GM18870 (cell line): ENCODE results near the gene ICOS.

ENCODE experiments used
- ATAC-seq: cut with Tn5 transposase; IDR thresholded peaks from one replicate; pipeline ENCODE4 v1.9.1; 2021; ENCODE audit warnings: moderate library complexity; ENCODE audit not compliant: unreplicated experiment

ICOS gene, protein sequence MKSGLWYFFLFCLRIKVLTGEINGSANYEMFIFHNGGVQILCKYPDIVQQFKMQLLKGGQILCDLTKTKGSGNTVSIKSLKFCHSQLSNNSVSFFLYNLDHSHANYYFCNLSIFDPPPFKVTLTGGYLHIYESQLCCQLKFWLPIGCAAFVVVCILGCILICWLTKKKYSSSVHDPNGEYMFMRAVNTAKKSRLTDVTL

DNA sequence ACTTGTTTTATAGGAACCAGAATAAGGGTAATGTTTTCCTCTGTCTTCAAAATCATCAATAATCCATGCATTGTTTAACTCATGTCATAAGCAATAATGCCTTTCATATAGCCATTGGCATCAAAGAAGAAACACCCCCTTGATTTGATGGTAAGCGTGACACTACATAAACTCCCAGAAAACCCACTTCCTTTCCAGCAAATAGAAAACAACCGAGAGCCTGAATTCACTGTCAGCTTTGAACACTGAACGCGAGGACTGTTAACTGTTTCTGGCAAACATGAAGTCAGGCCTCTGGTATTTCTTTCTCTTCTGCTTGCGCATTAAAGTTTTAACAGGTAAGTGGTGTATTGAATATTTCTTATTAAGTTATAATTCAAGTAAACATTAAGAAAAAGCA is at the start of gene ICOS:
Gene ICOS, plus strand, starts transcription at position 229 of the 400 bp plus-strand sequence. Its CDS starts 52 bp downstream, at position 281.
- ATAC-seq = no peak

DNA sequence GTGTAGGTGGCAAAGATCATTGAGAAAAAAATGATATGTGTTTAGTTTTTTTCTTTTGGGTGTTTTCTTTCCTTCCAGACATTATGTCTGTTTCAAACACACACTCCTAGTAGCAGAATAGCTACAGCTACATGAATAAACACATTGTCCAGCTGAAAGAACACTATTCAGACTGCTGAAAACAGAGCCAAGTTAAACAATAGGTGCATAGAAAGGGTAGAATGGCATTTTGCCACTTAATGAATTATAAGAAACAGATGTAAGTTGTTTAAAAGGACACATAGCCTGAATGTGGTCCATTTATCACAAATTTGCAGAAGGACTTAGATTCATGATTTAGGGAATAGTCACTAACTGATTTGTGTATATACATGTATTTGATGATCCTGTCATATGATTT is 48.9 kb upstream of the ICOS start:
- ATAC-seq = no peak

DNA sequence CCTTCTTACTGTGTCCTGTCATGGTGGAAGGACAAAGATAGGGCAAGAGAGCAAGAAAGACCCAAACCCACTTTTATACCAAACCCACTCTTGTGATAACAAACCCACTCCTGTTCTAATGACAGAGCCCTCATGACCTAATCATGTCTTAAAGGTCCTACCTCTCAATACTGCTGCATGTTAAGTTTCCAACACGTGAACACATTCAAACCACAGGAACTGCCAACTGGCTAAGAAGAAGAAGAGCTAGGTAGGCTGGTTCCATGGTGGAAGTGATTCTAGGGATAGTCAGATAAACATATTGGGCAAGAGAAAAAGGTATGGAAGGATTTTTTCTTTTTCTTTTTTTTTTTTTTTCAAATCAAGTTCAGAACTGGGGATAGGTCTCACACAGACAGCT is 47.0 kb upstream of the ICOS start:
- no peak for ATAC-seq

DNA sequence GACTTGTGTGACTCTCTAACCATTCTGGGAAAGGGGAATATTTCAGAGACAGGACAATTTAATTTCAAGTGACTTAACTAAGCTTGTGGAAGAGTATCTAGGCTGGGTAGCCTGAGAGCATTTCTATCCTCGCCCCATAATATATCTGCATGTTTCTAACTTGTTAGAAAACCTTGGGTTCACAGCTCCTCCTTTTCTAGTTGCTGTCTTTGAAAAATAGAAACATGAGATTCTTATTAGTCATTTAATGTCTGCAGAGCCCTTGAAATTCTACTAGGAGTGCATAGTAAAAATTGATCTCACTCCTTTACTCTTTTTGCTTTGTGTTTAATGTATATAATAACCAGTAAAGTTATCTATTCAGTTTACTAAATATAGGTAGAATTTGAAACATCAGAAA is 46.6 kb upstream of the ICOS start:
- no peak for ATAC-seq

DNA sequence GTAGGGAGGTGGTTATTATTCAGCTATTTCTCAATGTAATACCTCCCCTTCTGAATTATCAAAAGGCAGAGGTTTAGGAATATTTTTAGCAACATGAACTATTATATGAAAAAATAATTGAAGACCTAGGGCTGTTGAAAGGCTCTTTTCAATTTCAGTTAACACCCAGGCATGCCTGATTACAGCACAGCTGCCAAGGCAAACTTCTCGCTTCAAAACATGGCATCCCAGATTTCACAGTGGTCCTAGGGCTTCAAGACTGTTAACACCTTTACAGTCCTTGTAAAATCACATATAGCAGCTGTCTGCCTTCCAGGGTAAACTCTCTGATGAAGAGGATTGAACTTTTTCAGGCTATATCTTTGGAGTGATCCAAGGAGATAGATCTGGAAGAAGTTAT is 45.8 kb upstream of the ICOS start:
- ATAC-seq = no peak

DNA sequence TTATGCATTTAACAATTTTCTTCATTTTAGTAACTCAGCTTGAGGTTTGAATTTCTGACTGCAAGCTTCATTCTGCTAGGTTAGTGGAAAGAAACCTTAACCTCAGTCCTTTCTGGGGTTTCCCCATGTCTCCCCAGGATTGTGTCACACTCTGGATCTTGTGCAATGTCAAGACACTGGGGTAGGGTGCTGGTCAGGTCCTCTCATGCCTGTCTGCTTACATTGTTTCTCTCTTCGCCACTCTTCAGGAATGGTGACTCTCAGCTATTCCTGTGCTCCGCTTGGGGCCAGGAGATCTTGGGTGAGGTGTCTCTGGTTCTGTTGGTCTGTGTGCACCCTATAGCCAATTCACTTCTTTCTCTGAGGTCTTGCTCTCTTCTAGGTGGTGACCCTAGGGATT is 45.1 kb upstream of the ICOS start:
- no peak for ATAC-seq

DNA sequence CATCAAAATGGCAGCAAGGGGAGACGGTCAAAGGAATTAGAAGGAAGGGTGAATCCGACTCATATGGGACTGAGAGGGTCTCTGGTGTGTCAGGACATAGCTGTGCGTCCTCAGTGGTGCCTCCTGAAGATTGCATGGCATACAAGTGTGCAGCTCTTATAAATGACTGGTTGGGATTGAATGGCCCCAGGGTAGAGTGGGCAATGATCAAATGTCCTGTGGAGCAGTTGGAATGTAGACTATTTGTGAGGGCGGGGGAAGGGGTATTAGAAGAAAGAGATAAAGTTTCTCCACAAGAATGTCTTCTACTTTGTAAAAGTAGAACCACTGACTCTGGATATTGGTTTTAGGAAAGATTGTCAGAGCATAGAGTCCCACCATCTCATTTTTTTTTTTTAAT is 44.4 kb upstream of the ICOS start:
- ATAC-seq = no peak

DNA sequence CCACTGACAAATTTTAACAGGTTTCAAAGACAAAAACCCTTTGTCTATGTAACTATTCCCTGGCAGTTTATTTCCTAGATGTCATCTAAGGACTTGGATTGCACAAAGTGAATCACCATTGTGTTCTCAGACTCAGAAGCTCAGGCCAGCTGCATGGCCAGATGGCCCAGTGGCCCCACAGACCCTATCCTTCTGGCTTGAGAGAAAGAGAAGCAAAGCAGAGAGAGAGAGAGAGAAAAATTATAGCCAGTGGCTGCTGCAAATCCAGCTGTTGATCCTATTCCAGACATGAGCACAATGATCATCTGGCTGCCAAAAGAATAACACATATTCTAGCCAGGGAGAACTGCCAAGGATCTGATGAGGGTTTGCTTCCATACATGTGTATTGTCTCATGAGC is 43.2 kb upstream of the ICOS start:
- ATAC-seq = no peak

DNA sequence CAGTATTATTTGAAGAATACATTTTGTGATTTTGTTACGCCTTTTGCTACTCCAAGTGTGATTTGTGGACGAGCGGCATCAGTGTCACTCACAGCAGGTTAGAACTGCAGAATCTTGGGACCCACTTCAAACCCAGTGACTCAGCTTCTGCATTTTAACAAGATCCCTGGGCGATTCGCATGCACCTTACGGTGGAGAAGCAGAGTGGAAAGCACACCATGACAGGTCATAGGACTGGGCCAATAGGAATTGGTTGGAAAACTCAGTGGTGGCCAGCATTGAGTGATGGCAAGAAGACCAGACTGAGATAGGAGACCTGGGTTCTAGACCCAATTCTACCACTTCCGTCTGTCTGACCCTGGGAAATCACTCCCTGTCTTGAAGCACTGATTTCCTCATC is 42.7 kb upstream of the ICOS start:
- ATAC-seq = no peak

DNA sequence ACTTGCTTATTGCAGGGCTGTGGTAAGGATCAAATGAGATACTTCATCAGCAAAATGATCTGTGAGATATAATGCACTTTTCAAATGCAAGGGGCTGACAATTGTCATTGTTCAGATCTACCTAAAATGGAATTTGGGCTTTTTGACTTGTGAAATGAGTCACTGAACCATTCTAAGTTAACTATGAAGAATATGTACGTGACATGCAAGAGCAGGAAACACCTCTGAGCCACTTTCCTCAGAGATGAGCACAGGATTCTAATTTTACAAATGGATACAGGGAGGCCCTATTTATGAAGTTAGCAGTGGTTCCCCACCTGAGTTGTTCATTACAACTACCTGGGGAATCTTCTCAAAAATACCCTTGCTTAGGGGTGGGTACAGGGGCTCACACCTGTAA is 42.3 kb upstream of the ICOS start:
- ATAC-seq = no peak

DNA sequence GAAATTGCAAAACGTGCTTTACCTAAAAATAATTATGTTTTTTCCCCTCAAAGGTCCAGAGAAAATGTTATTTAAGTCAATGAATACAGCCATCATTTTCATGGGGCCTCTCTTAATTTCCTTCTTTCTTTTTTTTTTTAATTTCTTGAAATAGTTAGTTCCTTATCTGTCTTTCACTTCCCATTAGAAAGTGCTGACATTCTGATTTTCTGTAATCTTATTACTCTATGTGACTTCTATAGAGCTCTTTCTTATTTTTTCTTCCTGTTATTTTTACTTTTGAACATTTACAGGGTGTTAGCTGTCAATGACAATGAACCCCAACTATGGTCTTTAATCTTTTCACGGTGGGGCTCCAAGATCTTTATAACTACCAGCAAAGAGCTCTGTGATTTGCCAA is 39.0 kb upstream of the ICOS start:
- ATAC-seq = no peak

DNA sequence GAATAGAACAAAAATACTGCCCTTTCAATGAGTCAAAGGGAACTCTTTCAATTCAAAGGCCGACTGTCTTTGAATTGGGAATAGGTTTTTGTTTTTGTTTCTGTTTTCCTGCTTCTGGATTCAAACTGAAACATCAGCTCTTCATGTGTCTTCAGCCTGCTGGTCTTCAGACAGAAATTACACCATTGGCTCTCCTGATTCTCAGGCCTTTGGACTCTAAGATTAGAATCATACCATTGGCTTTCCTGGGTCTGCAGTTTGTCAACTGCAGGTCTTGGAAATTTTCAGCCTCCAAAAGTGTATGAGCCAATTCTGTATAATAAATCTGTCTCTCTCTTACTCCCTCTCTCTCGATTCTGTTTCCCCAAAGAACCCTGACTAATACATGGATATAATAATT is 37.9 kb upstream of the ICOS start:
- no peak for ATAC-seq

DNA sequence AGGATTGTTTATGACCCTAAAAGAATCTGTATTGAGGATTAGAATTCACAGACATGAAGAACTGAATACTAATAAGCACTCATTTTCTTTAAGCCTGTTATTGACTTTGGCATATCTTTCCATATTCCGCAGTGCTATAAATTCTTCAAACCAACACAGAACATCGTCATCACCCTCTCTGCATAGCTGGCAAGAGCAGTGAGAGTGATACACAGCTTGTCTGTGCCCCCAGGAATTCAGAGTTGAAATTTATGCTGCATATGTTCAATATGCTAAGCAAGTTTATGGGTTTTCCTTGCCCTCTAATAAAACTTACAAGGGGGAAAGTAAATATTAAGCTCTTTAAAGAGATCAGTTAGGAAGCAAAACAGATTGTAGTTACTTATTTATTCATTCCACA is 36.3 kb upstream of the ICOS start:
- ATAC-seq = no peak

DNA sequence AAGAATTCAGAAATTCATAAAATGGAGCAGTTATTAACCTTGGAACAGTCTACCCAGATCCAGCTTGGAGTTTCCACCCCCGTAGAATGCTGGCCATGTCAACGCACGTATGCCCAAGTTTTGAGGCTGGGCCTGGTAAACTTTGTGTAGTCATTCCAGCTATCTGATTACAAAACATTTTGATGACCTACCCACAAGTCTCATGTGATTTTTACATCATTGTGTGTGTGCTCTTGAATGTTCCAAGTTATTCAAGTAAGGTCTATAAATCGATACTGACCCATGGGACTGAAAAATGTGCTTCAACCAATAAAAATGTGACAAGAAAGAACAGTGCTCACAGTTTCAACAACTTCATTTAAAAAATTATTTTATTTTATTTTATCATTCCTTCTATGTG is 32.5 kb upstream of the ICOS start:
- no peak for ATAC-seq

DNA sequence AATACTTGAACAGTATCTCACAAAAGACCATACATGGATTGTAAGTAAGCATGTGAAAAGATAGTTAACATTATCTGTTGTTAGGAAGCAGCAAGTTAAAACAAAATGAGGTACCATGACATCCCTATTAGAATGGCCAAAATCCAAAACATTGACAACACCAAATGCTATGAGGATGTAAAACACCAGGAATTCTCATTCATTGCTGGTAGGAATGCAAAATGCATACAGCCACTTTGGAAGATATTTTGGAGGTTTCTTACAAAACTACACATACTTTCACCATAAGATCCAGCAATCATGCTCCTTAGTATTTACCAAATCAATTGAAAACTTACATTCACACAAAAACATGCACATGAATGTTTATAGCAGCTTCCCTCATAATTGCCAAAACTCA is 30.9 kb upstream of the ICOS start:
- no peak for ATAC-seq

DNA sequence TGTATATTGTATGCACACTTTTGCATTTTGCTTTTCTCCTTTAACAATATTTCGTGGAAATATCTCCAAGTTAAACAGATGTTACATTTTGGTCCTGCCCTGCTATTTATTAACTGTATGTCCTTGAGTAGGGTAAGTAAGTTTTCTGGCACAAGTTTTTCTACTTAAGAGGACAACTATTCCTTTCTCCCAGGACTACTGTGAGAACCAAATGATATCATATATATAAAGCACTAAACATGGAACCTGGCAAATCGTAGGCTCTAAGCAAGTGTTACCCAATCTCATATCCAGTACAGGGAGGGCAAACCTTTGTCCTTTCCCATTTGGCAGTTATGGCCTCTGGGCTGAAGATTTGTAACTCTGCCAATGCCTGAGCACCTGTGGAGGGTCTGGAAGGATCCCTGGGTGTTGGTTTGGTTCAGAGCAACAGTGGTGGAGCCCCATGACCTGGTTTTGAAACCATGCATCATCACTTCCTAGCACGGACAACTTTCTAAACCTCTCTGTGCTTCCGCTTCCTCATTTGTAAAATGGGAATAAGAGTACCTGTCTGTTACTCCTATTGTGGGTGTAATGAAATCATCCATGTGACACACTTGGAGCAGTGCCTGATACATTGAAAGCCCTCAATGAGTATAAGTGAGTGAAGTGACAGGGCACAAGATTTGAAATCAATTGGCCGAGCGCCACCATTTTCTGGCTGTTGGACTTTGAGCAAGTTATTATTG is 28.3 kb upstream of the ICOS start:
- no peak for ATAC-seq

DNA sequence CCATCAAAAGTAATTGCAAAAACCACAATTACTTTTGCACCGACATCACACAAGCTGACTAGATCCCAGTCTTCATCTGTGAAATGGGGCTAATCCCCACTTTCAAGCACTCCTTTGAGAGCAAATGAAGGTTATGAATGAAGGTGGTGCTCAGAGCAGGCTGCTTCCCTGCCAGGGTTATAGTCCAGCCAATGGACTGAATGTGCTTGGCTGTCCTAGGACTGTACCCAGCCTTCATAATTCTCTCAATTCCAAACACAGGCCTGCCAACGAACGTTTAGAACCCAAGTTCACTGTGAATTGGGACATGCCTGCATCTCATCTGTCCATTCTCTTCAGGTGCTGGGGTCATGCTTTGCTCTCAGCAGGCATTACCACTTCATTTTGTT is 27.8 kb upstream of the ICOS start:
- ATAC-seq = no peak

DNA sequence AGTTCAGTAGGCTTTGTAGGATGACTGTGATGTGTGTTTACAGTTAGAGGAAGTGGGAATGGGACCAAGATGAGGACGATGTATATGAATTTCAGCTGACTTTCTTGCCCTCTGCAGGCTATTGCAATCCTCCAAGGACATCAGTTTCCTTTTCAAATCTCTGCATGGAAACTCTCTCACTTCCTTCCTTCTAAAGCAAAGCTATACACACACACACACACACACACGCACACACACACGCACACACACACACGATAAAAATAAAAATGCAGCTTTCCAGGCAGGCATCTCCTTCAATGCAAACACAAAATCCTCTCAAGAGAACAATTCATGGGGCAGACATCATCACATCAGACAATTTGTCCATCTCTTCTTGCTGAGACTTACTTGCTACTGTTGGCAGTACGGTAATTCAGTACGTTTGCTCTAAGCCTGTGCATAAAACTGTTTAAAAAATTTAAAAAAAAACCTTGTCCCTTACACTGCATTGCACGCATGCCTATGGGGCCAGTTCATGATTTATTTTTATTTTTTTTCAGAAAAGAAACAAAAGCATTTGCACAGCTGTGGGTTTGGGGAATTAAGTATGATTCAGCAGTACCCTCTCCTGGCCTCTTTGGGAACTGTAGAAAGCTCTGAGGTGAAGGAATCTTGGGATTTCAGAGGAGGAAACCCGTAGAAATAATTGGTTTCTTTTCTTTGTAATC is 27.1 kb upstream of the ICOS start:
- ATAC-seq = no peak

DNA sequence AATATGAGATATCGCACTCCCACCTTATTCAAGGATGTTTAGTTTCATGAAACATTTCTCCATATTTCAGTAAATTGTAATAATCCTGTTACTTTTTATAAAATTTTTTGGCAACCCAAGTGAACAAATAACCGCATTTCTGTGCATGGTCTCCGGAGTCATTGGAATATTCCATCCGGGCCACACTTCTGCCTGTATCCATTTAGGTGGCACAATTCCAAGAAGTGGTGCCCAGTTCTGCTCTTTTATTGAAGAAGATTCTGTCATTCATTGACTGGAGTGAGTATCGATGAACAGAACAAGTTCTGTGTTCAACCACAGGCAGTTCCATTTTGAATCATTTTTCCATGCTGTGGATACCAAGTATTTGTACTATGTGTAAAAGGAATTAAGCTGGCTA is 26.6 kb upstream of the ICOS start:
- ATAC-seq = no peak

DNA sequence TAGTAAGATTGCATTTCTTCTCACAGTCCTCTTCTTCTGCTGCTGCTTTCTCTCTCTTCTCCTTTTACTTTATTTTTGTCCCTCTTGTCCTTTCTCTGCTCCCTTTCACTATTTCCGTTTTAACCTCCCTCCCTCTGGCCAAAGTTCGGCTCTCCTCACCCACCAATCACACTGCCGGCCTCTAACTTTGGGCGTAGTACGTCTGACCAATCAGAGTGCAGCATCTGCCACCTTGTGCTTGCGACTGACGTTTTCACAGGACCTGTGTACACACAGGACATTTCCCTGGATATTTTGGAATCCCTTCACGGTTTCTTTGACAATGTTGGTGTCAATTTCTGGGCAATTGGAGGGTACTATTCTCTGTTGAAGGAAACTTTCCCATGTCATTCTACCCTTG is 22.6 kb upstream of the ICOS start:
- no peak for ATAC-seq

DNA sequence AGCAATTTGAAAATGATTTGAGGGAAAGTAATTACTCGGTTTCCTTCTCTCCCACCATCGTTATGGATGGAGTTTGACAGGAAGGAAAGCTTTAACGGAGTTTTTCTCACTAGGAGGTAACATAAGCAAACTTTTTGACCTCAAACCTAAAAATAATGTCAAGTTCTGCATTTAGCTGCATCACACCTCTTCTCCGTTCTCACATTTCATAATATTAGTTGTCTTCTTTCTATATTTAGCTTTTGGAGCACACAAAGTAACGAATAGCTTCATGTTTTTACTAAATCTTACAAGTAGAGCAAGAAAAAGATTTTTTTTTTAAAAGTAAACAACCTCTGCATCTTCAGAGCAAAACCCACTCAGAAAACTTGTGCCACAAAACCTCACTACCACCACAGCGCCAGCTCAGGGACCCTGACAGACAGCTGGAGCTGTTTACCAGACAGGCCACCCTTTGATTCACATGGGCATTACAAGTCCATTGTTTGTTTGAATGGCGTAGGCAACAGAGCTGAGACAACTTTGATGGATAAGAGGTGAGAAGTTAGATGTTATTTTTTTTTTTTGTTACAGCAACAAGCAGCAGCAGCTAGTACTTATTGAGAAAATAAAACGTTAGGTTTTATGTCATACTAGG is 21.9 kb upstream of the ICOS start:
- ATAC-seq = no peak

DNA sequence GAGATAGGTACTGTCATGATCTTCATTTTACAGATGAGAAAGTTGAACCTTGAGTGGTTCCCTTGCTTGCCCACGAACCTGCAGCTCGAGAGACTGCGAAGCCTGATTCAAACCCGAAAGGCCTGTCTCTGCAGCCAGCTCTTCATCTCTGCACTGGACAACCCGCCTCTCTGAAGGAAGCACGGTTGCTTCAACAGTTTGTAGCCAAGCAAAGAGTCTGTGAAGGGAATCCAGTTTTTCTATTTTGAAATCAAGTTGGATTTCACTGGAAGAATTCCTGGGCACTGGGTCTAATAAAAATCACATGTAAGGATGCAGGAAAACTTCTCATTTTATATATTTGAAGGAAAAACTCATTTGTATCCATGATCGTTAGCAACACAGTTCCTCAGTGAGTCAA is 21.3 kb upstream of the ICOS start:
- ATAC-seq = no peak
